Gastrocnemius medialis (tissue), 4 donors: Measurements from ENCODE around the gene DPF1.

Source experiments
- POLR2A ChIP-seq, 2 donors: fragments of 450-650 bp; IDR thresholded peaks; one replicate each; pipeline ENCODE4 v1.6.1; 2017; ENCODE audit warnings: antibody characterized with exemption in 2 of 2, mild to moderate bottlenecking in 2 of 2, moderate library complexity in 2 of 2
- TF ChIP-seq, protein P1 (sequence below), 5 experiments: fragments of 450-650 bp in 3 of 5; fragments of 200-600 bp in 2 of 5; sonication (generic) in 2 of 5; IDR thresholded peaks in 4 of 5; conservative IDR thresholded peaks in 1 of 5; 1 replicate in 4 of 5; 2 replicates in 1 of 5; pipeline ENCODE4 v1.5.1; 2016 to 2019; ENCODE audit warnings: antibody characterized with exemption in 5 of 5, mild to moderate bottlenecking in 3 of 5, moderate library complexity in 3 of 5

DNA sequence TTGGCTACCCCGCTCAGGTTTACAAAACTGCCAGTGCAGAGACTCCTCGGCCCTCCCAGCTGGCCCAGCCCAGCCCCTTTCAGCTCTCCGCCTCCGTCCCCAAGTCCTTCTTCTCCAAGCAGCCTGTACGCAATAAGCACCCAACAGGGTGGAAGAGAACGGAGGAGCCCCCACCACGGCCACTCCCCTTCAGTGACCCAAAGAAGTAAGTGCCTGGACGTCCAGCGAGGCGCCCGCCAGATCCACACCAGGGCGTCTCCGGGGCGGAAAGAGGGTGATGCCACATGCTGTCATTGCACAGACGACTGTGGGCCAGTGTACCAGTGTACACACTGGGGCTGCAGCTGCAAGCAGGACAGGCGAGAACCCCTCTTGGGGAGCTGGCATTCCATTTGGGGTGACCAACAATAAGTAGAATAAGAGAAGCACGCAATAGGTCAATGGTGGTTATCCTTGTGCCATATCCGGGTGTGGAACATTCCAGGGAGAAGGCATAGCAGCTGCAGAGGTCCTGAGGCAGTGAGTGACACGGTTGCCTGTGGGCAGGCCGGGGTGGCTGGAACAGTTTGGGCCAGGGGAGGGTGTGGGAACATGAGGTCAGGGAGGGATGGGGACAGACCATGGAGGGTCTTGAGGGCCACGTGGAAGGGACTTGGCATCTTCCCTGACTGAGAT, 41.3 kb downstream of the DPF1 start:
- TF ChIP-seq, protein P1, sequence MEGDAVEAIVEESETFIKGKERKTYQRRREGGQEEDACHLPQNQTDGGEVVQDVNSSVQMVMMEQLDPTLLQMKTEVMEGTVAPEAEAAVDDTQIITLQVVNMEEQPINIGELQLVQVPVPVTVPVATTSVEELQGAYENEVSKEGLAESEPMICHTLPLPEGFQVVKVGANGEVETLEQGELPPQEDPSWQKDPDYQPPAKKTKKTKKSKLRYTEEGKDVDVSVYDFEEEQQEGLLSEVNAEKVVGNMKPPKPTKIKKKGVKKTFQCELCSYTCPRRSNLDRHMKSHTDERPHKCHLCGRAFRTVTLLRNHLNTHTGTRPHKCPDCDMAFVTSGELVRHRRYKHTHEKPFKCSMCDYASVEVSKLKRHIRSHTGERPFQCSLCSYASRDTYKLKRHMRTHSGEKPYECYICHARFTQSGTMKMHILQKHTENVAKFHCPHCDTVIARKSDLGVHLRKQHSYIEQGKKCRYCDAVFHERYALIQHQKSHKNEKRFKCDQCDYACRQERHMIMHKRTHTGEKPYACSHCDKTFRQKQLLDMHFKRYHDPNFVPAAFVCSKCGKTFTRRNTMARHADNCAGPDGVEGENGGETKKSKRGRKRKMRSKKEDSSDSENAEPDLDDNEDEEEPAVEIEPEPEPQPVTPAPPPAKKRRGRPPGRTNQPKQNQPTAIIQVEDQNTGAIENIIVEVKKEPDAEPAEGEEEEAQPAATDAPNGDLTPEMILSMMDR (IDR thresholded peaks at IDR 0.05 in 4 of 5, conservative IDR thresholded peaks at IDR 0.05 in 1 of 5): no peak
- no peak for TF ChIP-seq POLR2A (IDR thresholded peaks at IDR 0.05)
